Measurements from ENCODE around the gene DNAJC5. TPM values are rescaled to one million over a fixed set of nuclear protein-coding genes. Genes with fewer than 3 reads are reported as not detected.
A peak's percentile ranks its signal among the peaks of the same experiment; 100 is the strongest.

The DNAJC5 gene
- total RNA-seq, 1 experiment from 2014 or later = 59.5 TPM

- Histone ChIP-seq H3K27me3 (ENCODE audit: control insufficient read depth, insufficient read depth, low read length) (no peaks in the 10 kb centered on the region), H3K9me3 (ENCODE audit: control insufficient read depth, insufficient read depth, low read depth, low read length) (no peaks in the 10 kb centered on the region), H3K27ac (ENCODE audit: low read length) (peak overlapping the region; percentile 91), H3K4me1 (ENCODE audit: control insufficient read depth, insufficient read depth, low read length) (peaks cover 25% of the 10 kb centered on the region), H3K36me3 (ENCODE audit: control insufficient read depth, insufficient read depth, low read length) (0 out of 2 replicates have a peak, but pooled peaks cover 2% of the 10 kb centered on the region), H3K4me3 (ENCODE audit: low read depth in 2 of 2, low read length in 2 of 2) (peak overlapping the region; percentile 72 to 76)
- DNase-seq (ENCODE audit: low read depth, low spot score) (no peak), ATAC-seq (peak; percentile 21; the same call in 1 of the 2 replicates)
- in situ Hi-C loops (cut with HindIII; ENCODE audit: low pct_unique_long_range_greater_than_20kb, low sequenced_read_pairs) = no loop called here
- TSS peak; percentile 74 for BruUV-seq (replicated peaks)
- ChIA-PET POLR2A (interaction anchor here (0.6 to 0.9 kb wide), 2 partner anchors 31 to 189 kb away, joined by 3 read pairs; partner anchors contain the start of genes ARFRP1, TPD52L2 and ZGPAT), CTCF (no interaction called here)
- intact Hi-C loops (cut with micrococcal nuclease; ENCODE audit: unreplicated experiment) = no loop called here
- 0 out of 2 replicates have a peak, but pooled peaks have one; percentile 45 for TF ChIP-seq SIN3A (IDR thresholded peaks at IDR 0.05; ENCODE audit: borderline replicate concordance, insufficient read depth, low read depth, low read length)
- no peak for TF ChIP-seq TCF7L2 (IDR thresholded peaks at IDR 0.05; ENCODE audit: low read depth, low read length)
- no peak for TF ChIP-seq POLR2AphosphoS5 (IDR thresholded peaks at IDR 0.05; ENCODE audit: low read depth, low read length)
- TF ChIP-seq CTCF (IDR thresholded peaks at IDR 0.05) = no peak
Observed at GRCh38 chr20:63896264-63897105, 1.6 kb downstream of the DNAJC5 start.

GRCh38 chr20:63897978-63898561 is 3.1 kb downstream of the DNAJC5 start:
- H3K9me3 ChIP-seq (ENCODE audit: control insufficient read depth, insufficient read depth, low read depth, low read length) = no peaks in the 10 kb centered on the region
- peaks cover 25% of the 10 kb centered on the region for H3K4me1 ChIP-seq (ENCODE audit: control insufficient read depth, insufficient read depth, low read length)
- H3K4me3 ChIP-seq (ENCODE audit: low read depth in 2 of 2, low read length in 2 of 2) = no peak overlapping the region
- H3K36me3 ChIP-seq (ENCODE audit: control insufficient read depth, insufficient read depth, low read length) = 0 out of 2 replicates have a peak, but pooled peaks cover 2% of the 10 kb centered on the region
- DNase-seq (ENCODE audit: low read depth, low spot score) (no peak), ATAC-seq (no peak)
- BruUV-seq (replicated peaks) = no TSS peak
- no peaks in the 10 kb centered on the region for H3K27me3 ChIP-seq (ENCODE audit: control insufficient read depth, insufficient read depth, low read length)
- peak overlapping the region; percentile 54 for H3K27ac ChIP-seq (ENCODE audit: low read length)
- ChIA-PET POLR2A (no interaction called here), CTCF (no interaction called here)
- in situ Hi-C loops (cut with HindIII; ENCODE audit: low pct_unique_long_range_greater_than_20kb, low sequenced_read_pairs) = no loop called here
- TF ChIP-seq SIN3A (IDR thresholded peaks at IDR 0.05; ENCODE audit: borderline replicate concordance, insufficient read depth, low read depth, low read length) (no peak), POLR2AphosphoS5 (IDR thresholded peaks at IDR 0.05; ENCODE audit: low read depth, low read length) (no peak), CTCF (IDR thresholded peaks at IDR 0.05) (no peak), TCF7L2 (IDR thresholded peaks at IDR 0.05; ENCODE audit: low read depth, low read length) (no peak), REST (IDR thresholded peaks at IDR 0.05; ENCODE audit: insufficient read depth in 1 of 2, low read depth in 2 of 2, low read length in 1 of 2) (no peak)
- intact Hi-C loops (cut with micrococcal nuclease; ENCODE audit: unreplicated experiment) = no loop called here

All from Panc1 (cell line).